ENCODE data around the gene SNIP1. TPM values are rescaled to one million over a fixed set of nuclear protein-coding genes. Genes with fewer than 3 reads are reported as not detected.
A peak's percentile ranks its signal among the peaks of the same experiment; 100 is the strongest.
"Not testable (repeated sequence)": the region's sequence is repeated elsewhere in the genome, so short reads cannot be mapped to it uniquely, and the experiment has no call there.

Gene SNIP1
- total RNA-seq, 1 experiment from 2014 or later = 8.6 TPM

GRCh38 chr1:37561133-37562132, 7.3 kb upstream of the SNIP1 start:
- Histone ChIP-seq H3K4me2 (ENCODE audit: low read depth, low read length, poor library complexity, severe bottlenecking) (no peak overlapping the region), H2AFZ (ENCODE audit: low read length) (no peak overlapping the region), H3K9ac (ENCODE audit: low read length) (no peak overlapping the region), H4K20me1 (ENCODE audit: insufficient read depth, low read depth, low read length) (no peaks in the 10 kb centered on the region), H3K27me3 (ENCODE audit: low read length) (no peaks in the 10 kb centered on the region), H3K4me1 (ENCODE audit: low read length) (no peaks in the 10 kb centered on the region), H3K36me3 (ENCODE audit: insufficient read depth, low read length) (peaks cover 14% of the 10 kb centered on the region; the same call in 1 of the 2 replicates), H3K9me2 (replicated peaks; ENCODE audit: insufficient read depth, low read length) (no peaks in the 10 kb centered on the region), H3K79me2 (ENCODE audit: low read length) (no peaks in the 10 kb centered on the region), H3K4me3 (ENCODE audit: low read length) (no peak overlapping the region), H3K9me3 (ENCODE audit: low read length) (no peaks in the 10 kb centered on the region), H3K27ac (ENCODE audit: low read length) (no peak overlapping the region)
- DNase-seq = peak; percentile 50

- Histone ChIP-seq H4K20me1 (ENCODE audit: insufficient read depth, low read depth, low read length) (no peaks in the 10 kb centered on the region), H3K27ac (ENCODE audit: low read length) (no peak overlapping the region), H3K4me1 (ENCODE audit: low read length) (no peaks in the 10 kb centered on the region), H3K9ac (ENCODE audit: low read length) (no peak overlapping the region), H3K9me3 (ENCODE audit: low read length) (no peaks in the 10 kb centered on the region), H3K9me2 (replicated peaks; ENCODE audit: insufficient read depth, low read length) (no peaks in the 10 kb centered on the region), H2AFZ (ENCODE audit: low read length) (no peak overlapping the region), H3K27me3 (ENCODE audit: low read length) (no peaks in the 10 kb centered on the region), H3K4me3 (ENCODE audit: low read length) (no peak overlapping the region), H3K79me2 (ENCODE audit: low read length) (no peaks in the 10 kb centered on the region), H3K4me2 (ENCODE audit: low read depth, low read length, poor library complexity, severe bottlenecking) (no peak overlapping the region), H3K36me3 (ENCODE audit: insufficient read depth, low read length) (peaks cover 5% of the 10 kb centered on the region; the same call in 1 of the 2 replicates)
- DNase-seq = no peak
Observed at GRCh38 chr1:37560401-37561132, 6.5 kb upstream of the SNIP1 start.

GRCh38 chr1:37559957-37560379, 5.9 kb upstream of the SNIP1 start:
- not testable (repeated sequence) for H3K4me2 ChIP-seq (ENCODE audit: low read depth, low read length, poor library complexity, severe bottlenecking)

GRCh38 chr1:37559080-37559479, 5.0 kb upstream of the SNIP1 start:
- Histone ChIP-seq H4K20me1 (ENCODE audit: insufficient read depth, low read depth, low read length) (no peaks in the 10 kb centered on the region), H3K36me3 (ENCODE audit: insufficient read depth, low read length) (no peaks in the 10 kb centered on the region), H3K9me2 (replicated peaks; ENCODE audit: insufficient read depth, low read length) (no peaks in the 10 kb centered on the region), H3K27me3 (ENCODE audit: low read length) (no peaks in the 10 kb centered on the region), H3K79me2 (ENCODE audit: low read length) (peaks cover under 1% of the 10 kb centered on the region), H3K9ac (ENCODE audit: low read length) (no peak overlapping the region), H3K4me3 (ENCODE audit: low read length) (no peak overlapping the region), H3K4me1 (ENCODE audit: low read length) (no peaks in the 10 kb centered on the region), H2AFZ (ENCODE audit: low read length) (no peak overlapping the region), H3K4me2 (ENCODE audit: low read depth, low read length, poor library complexity, severe bottlenecking) (no peak overlapping the region), H3K27ac (ENCODE audit: low read length) (no peak overlapping the region), H3K9me3 (ENCODE audit: low read length) (peaks cover 6% of the 10 kb centered on the region)
- DNase-seq = no peak

More at GRCh38 chr1:37559957-37560379, 5.9 kb upstream of the SNIP1 start:
- not testable (repeated sequence) for H3K27ac ChIP-seq (ENCODE audit: low read length); H3K79me2 ChIP-seq (ENCODE audit: low read length); H3K9me2 ChIP-seq (replicated peaks; ENCODE audit: insufficient read depth, low read length); H3K27me3 ChIP-seq (ENCODE audit: low read length); H3K9me3 ChIP-seq (ENCODE audit: low read length); H3K9ac ChIP-seq (ENCODE audit: low read length); H3K36me3 ChIP-seq (ENCODE audit: insufficient read depth, low read length); H4K20me1 ChIP-seq (ENCODE audit: insufficient read depth, low read depth, low read length); H3K4me3 ChIP-seq (ENCODE audit: low read length); H3K4me1 ChIP-seq (ENCODE audit: low read length); DNase-seq; H2AFZ ChIP-seq (ENCODE audit: low read length)

DNA sequence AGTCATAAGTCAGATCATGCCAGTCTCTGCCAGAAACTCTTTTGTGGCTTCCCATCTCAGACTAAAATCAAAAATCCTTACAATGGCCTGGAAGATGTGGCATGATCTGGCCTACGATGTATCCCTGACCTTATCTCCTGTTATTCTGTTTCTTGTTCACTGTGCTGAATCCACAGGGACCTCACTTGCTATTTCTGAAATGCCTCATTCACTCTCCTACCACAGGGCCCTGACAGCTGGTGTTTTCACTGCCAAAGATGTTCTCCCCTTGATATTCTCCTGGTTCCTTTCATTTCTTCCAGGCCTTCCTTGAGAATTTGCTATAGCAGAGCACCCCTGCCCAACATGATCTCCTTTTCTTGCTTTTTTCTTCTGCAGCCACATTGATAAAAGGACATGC, 4.3 kb upstream of the SNIP1 start:
- Histone ChIP-seq H3K9ac (ENCODE audit: low read length) (no peak overlapping the region), H3K27ac (ENCODE audit: low read length) (no peak overlapping the region), H3K27me3 (ENCODE audit: low read length) (no peaks in the 10 kb centered on the region), H3K4me3 (ENCODE audit: low read length) (no peak overlapping the region), H3K36me3 (ENCODE audit: insufficient read depth, low read length) (no peaks in the 10 kb centered on the region), H3K4me1 (ENCODE audit: low read length) (peaks cover under 1% of the 10 kb centered on the region; the same call in 1 of the 2 replicates), H3K4me2 (ENCODE audit: low read depth, low read length, poor library complexity, severe bottlenecking) (no peak overlapping the region), H3K9me2 (replicated peaks; ENCODE audit: insufficient read depth, low read length) (no peaks in the 10 kb centered on the region), H3K79me2 (ENCODE audit: low read length) (peaks cover 8% of the 10 kb centered on the region), H4K20me1 (ENCODE audit: insufficient read depth, low read depth, low read length) (peaks cover 3% of the 10 kb centered on the region; the same call in 1 of the 2 replicates), H2AFZ (ENCODE audit: low read length) (peak overlapping the region; percentile 38; the same call in 1 of the 2 replicates), H3K9me3 (ENCODE audit: low read length) (peaks cover 6% of the 10 kb centered on the region)
- DNase-seq = no peak

GRCh38 chr1:37557402-37557801, 3.3 kb upstream of the SNIP1 start:
- no peak overlapping the region for H3K4me2 ChIP-seq (ENCODE audit: low read depth, low read length, poor library complexity, severe bottlenecking)
- H2AFZ ChIP-seq (ENCODE audit: low read length) = no peak overlapping the region
- no peak overlapping the region for H3K4me3 ChIP-seq (ENCODE audit: low read length)
- H3K9ac ChIP-seq (ENCODE audit: low read length) = no peak overlapping the region
- no peak overlapping the region for H3K27ac ChIP-seq (ENCODE audit: low read length)
- no peaks in the 10 kb centered on the region for H3K27me3 ChIP-seq (ENCODE audit: low read length)
- DNase-seq = no peak
- H3K9me3 ChIP-seq (ENCODE audit: low read length) = peaks cover 6% of the 10 kb centered on the region
- peaks cover 10% of the 10 kb centered on the region for H3K4me1 ChIP-seq (ENCODE audit: low read length)
- H3K36me3 ChIP-seq (ENCODE audit: insufficient read depth, low read length) = peaks cover 1% of the 10 kb centered on the region; the same call in 1 of the 2 replicates
- no peaks in the 10 kb centered on the region for H3K9me2 ChIP-seq (replicated peaks; ENCODE audit: insufficient read depth, low read length)
- peaks cover 13% of the 10 kb centered on the region for H4K20me1 ChIP-seq (ENCODE audit: insufficient read depth, low read depth, low read length)
- peaks cover 18% of the 10 kb centered on the region for H3K79me2 ChIP-seq (ENCODE audit: low read length)

DNA sequence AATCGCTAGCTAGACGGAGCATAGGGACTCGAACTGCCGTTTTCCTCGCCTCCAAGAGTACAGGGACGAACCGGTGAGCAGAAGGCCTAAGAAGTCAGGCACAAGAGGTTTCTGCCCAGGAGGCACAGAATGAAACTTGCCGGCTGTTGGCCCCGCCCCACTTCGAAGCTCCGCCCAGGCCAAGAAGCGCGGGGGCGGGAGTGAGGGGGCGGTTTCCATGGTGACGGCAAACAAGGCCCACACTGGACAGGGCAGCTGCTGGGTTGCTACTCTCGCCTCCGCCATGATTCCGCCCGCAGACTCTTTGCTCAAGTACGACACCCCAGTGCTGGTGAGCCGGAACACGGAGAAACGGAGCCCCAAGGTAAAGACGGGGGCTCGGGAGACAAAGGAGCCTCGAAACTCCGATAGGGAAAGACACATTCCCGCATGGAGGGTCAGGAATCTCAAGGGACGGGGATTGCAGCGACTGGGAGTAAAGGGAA, 2.7 kb upstream of the SNIP1 start, which contains the start of gene DNALI1:
DNALI1 (plus strand) TSS at position 229 of the 485 bp plus-strand sequence; CDS start at position 284, 55 bp downstream.
- no peaks in the 10 kb centered on the region for H3K9me2 ChIP-seq (replicated peaks; ENCODE audit: insufficient read depth, low read length)
- peak; percentile 74 for DNase-seq
- peaks cover 24% of the 10 kb centered on the region for H3K79me2 ChIP-seq (ENCODE audit: low read length)
- no peak within 1 kb of the TSS for H3K27ac ChIP-seq (ENCODE audit: low read length)
- no peak within 1 kb of the TSS for H3K4me2 ChIP-seq (ENCODE audit: low read depth, low read length, poor library complexity, severe bottlenecking)
- H3K36me3 ChIP-seq (ENCODE audit: insufficient read depth, low read length) = peaks cover 8% of the 10 kb centered on the region; the same call in 1 of the 2 replicates
- H2AFZ ChIP-seq (ENCODE audit: low read length) = peak within 1 kb of the TSS; percentile 79; the same call in 1 of the 2 replicates
- H3K4me3 ChIP-seq (ENCODE audit: low read length) = no peak within 1 kb of the TSS
- no peak within 1 kb of the TSS for H3K9ac ChIP-seq (ENCODE audit: low read length)
- peaks cover 14% of the 10 kb centered on the region for H4K20me1 ChIP-seq (ENCODE audit: insufficient read depth, low read depth, low read length)
- H3K9me3 ChIP-seq (ENCODE audit: low read length) = peaks cover 6% of the 10 kb centered on the region
- peaks cover 16% of the 10 kb centered on the region for H3K4me1 ChIP-seq (ENCODE audit: low read length)
- H3K27me3 ChIP-seq (ENCODE audit: low read length) = no peaks in the 10 kb centered on the region

- H3K9ac ChIP-seq (ENCODE audit: low read length) = peak overlapping the region; percentile 79
- H3K4me2 ChIP-seq (ENCODE audit: low read depth, low read length, poor library complexity, severe bottlenecking) = peak overlapping the region; percentile 90
- peaks cover 21% of the 10 kb centered on the region; the same call in 1 of the 2 replicates for H3K36me3 ChIP-seq (ENCODE audit: insufficient read depth, low read length)
- DNase-seq = no peak
- peaks cover 48% of the 10 kb centered on the region for H3K79me2 ChIP-seq (ENCODE audit: low read length)
- H3K4me3 ChIP-seq (ENCODE audit: low read length) = peak overlapping the region; percentile 75
- no peak overlapping the region; the same call in 1 of the 2 replicates for H2AFZ ChIP-seq (ENCODE audit: low read length)
- no peak overlapping the region for H3K27ac ChIP-seq (ENCODE audit: low read length)
- H3K4me1 ChIP-seq (ENCODE audit: low read length) = peaks cover 16% of the 10 kb centered on the region
- H3K9me3 ChIP-seq (ENCODE audit: low read length) = peaks cover 6% of the 10 kb centered on the region
- H4K20me1 ChIP-seq (ENCODE audit: insufficient read depth, low read depth, low read length) = peaks cover 14% of the 10 kb centered on the region
- no peaks in the 10 kb centered on the region for H3K27me3 ChIP-seq (ENCODE audit: low read length)
- H3K9me2 ChIP-seq (replicated peaks; ENCODE audit: insufficient read depth, low read length) = no peaks in the 10 kb centered on the region
Observed at GRCh38 chr1:37553598-37553926, 531 bp downstream of the SNIP1 start.
